Caco-2 (cell line): ENCODE results near the gene PERCC1. TPM values are rescaled to one million over a fixed set of nuclear protein-coding genes. Genes with fewer than 3 reads are reported as not detected.
"Not testable (repeated sequence)": the region's sequence is repeated elsewhere in the genome, so short reads cannot be mapped to it uniquely, and the experiment has no call there.

Experiments
- BruUV-seq: library from RNA; stranded (reverse); fragments of 400-500 nt; replicated peaks from 2 replicates; lab custom pipeline; 2021; lab: Mats Ljungman, UMichigan
- CTCF ChIA-PET: fragments of 300-600 bp; sonication (Branson Sonifier 250); formaldehyde crosslinking; loops from one replicate; lab custom pipeline; 2022; ENCODE audit warnings: antibody characterized with exemption; lab: Charles Lee
- POLR2A ChIA-PET: fragments of 300-600 bp; sonication (Branson Sonifier 250); formaldehyde crosslinking; loops from one replicate; lab custom pipeline; 2022; ENCODE audit warnings: antibody characterized with exemption; lab: Charles Lee
- DNase-seq, 2 experiments: peaks; one replicate each; pipeline versions ENCODE4 v3.0.0 to v3.0.0-alpha.2; 2020 to 2022
- H3K27me3 ChIP-seq: replicated peaks from 2 replicates; pipeline ENCODE4 v1.6.0; 2011; ENCODE audit warnings: low read length; ENCODE audit not compliant: control insufficient read depth, insufficient read depth
- H3K36me3 ChIP-seq: 2 replicates; pipeline ENCODE4 v1.5.1; 2011; ENCODE audit warnings: low read length; ENCODE audit not compliant: control insufficient read depth, insufficient read depth
- H3K4me1 ChIP-seq: fragments of 250-450 bp; sonication (Bioruptor Pico); 2 replicates; pipeline ENCODE4 v1.5.1; 2020; ENCODE audit warnings: mild to moderate bottlenecking
- H3K4me3 ChIP-seq: 2 replicates; pipeline ENCODE4 v1.5.1; 2011; ENCODE audit warnings: low read depth, mild to moderate bottlenecking, control low read depth, low read length
- H3K9me3 ChIP-seq: fragments of 250-450 bp; sonication (Bioruptor Pico); 2 replicates; pipeline ENCODE4 v1.5.1; 2020; ENCODE audit warnings: mild to moderate bottlenecking, moderate library complexity
- H3K27ac Mint-ChIP-seq: one replicate; pipeline ENCODE4 v1.8.0; 2022; ENCODE audit warnings: mixed read lengths; ENCODE audit not compliant: unreplicated experiment
- H3K27me3 Mint-ChIP-seq: one replicate; pipeline ENCODE4 v1.8.0; 2022; ENCODE audit warnings: mixed read lengths; ENCODE audit not compliant: insufficient read depth, unreplicated experiment
- H3K36me3 Mint-ChIP-seq: one replicate; pipeline ENCODE4 v1.8.0; 2022; ENCODE audit warnings: mild to moderate bottlenecking, mixed read lengths; ENCODE audit not compliant: insufficient read depth, unreplicated experiment
- H3K4me1 Mint-ChIP-seq: one replicate; pipeline ENCODE4 v1.8.0; 2022; ENCODE audit warnings: low read depth, mixed read lengths; ENCODE audit not compliant: unreplicated experiment
- H3K4me3 Mint-ChIP-seq: one replicate; pipeline ENCODE4 v1.8.0; 2022; ENCODE audit warnings: mild to moderate bottlenecking, moderate library complexity, mixed read lengths; ENCODE audit not compliant: unreplicated experiment
- H3K9me3 Mint-ChIP-seq: one replicate; pipeline ENCODE4 v1.8.0; 2022; ENCODE audit warnings: mixed read lengths; ENCODE audit not compliant: unreplicated experiment
- CTCF ChIP-seq, 2 experiments: fragments of 200-600 bp in 1 of 2; IDR thresholded peaks; 1 replicate in 1 of 2; 2 replicates in 1 of 2; pipeline versions ENCODE4 v1.5.1 to v1.8.0; 2011 to 2022; ENCODE audit warnings: antibody characterized with exemption in 1 of 2, control low read depth in 1 of 2, inconsistent platforms in 1 of 2, low read depth in 1 of 2, low read length in 1 of 2, mild to moderate bottlenecking in 1 of 2, moderate library complexity in 1 of 2; ENCODE audit not compliant: insufficient read depth in 1 of 2, severe bottlenecking in 1 of 2, unreplicated experiment in 1 of 2
- intact Hi-C: fragments of 100-400 bp; cut with micrococcal nuclease; formaldehyde crosslinking; loops from one replicate; pipeline ENCODE4 v1.10.0; 2022; ENCODE audit not compliant: unreplicated experiment
- total RNA-seq: library from RNA; stranded (reverse); gene quantifications from 2 replicates; pipeline ENCODE4 v1.2.3, GENCODE V29; 2022

Gene PERCC1
- total RNA-seq, 1 experiment from 2014 or later, result 2.1 TPM

- Mint-ChIP-seq H3K27ac (no peak overlapping the region), H3K4me3 (no peak overlapping the region), H3K36me3 (peaks cover 6% of the 10 kb centered on the region), H3K9me3 (no peaks in the 10 kb centered on the region), H3K4me1 (no peaks in the 10 kb centered on the region), H3K27me3 (no peaks in the 10 kb centered on the region)
- intact Hi-C loops, result no loop called here
- no peaks in the 10 kb centered on the region for H3K9me3 ChIP-seq
- no peaks in the 10 kb centered on the region for H3K4me1 ChIP-seq
- POLR2A ChIA-PET, result no interaction called here
- TF ChIP-seq CTCF (IDR thresholded peaks at IDR 0.05; ENCODE audit: insufficient read depth in 1 of 2, low read depth in 1 of 2, low read length in 1 of 2, severe bottlenecking in 1 of 2, unreplicated experiment in 1 of 2), result no peak
- H3K4me3 ChIP-seq, result no peak overlapping the region
- H3K27me3 ChIP-seq, result no peaks in the 10 kb centered on the region
- DNase-seq, result no peak
- CTCF ChIA-PET, result no interaction called here
- H3K36me3 ChIP-seq, result no peaks in the 10 kb centered on the region; the same call in 1 of the 2 replicates
- no TSS peak for BruUV-seq
Measured at GRCh38 chr16:1466054-1466453, 35.2 kb downstream of the PERCC1 start.

- intact Hi-C loops, result no loop called here
- no peaks in the 10 kb centered on the region for H3K9me3 Mint-ChIP-seq
- no peak overlapping the region for H3K27ac Mint-ChIP-seq
- no peaks in the 10 kb centered on the region for H3K27me3 ChIP-seq
- ChIA-PET CTCF (no interaction called here), POLR2A (no interaction called here)
- H3K36me3 ChIP-seq, result no peaks in the 10 kb centered on the region; the same call in 1 of the 2 replicates
- no peak for DNase-seq
- no peaks in the 10 kb centered on the region for H3K4me1 Mint-ChIP-seq
- H3K36me3 Mint-ChIP-seq, result peaks cover 11% of the 10 kb centered on the region
- no peaks in the 10 kb centered on the region for H3K4me1 ChIP-seq
- H3K4me3 Mint-ChIP-seq, result no peak overlapping the region
- no TSS peak for BruUV-seq
- TF ChIP-seq CTCF (IDR thresholded peaks at IDR 0.05; ENCODE audit: insufficient read depth in 1 of 2, low read depth in 1 of 2, low read length in 1 of 2, severe bottlenecking in 1 of 2, unreplicated experiment in 1 of 2), result no peak
- no peak overlapping the region for H3K4me3 ChIP-seq
- H3K9me3 ChIP-seq, result no peaks in the 10 kb centered on the region
- H3K27me3 Mint-ChIP-seq, result no peaks in the 10 kb centered on the region
Measured at GRCh38 chr16:1466968-1467521, 36.2 kb downstream of the PERCC1 start.

- no peaks in the 10 kb centered on the region for H3K4me1 Mint-ChIP-seq
- no TSS peak for BruUV-seq
Measured at GRCh38 chr16:1468426-1468810, 37.5 kb downstream of the PERCC1 start.

GRCh38 chr16:1469141-1469540, 38.3 kb downstream of the PERCC1 start:
- H3K27ac Mint-ChIP-seq, H3K4me3 Mint-ChIP-seq, H3K9me3 Mint-ChIP-seq, H3K27me3 ChIP-seq, H3K4me3 ChIP-seq, H3K4me1 Mint-ChIP-seq, POLR2A ChIA-PET, DNase-seq, H3K9me3 ChIP-seq, intact Hi-C loops, H3K36me3 Mint-ChIP-seq, BruUV-seq, H3K4me1 ChIP-seq, H3K27me3 Mint-ChIP-seq, CTCF ChIA-PET, H3K36me3 ChIP-seq: not testable (repeated sequence)

More at GRCh38 chr16:1468426-1468810, 37.5 kb downstream of the PERCC1 start:
- no peaks in the 10 kb centered on the region for H3K9me3 Mint-ChIP-seq
- no peak overlapping the region for H3K4me3 ChIP-seq
- TF ChIP-seq CTCF (IDR thresholded peaks at IDR 0.05; ENCODE audit: insufficient read depth in 1 of 2, low read depth in 1 of 2, low read length in 1 of 2, severe bottlenecking in 1 of 2, unreplicated experiment in 1 of 2), result no peak
- 0 out of 2 replicates have a peak, but pooled peaks cover under 1% of the 10 kb centered on the region for H3K4me1 ChIP-seq
- ChIA-PET POLR2A (no interaction called here), CTCF (no interaction called here)
- no peaks in the 10 kb centered on the region for H3K27me3 ChIP-seq
- DNase-seq, result no peak
- H3K36me3 Mint-ChIP-seq, result peaks cover 6% of the 10 kb centered on the region
- H3K36me3 ChIP-seq, result no peaks in the 10 kb centered on the region; the same call in 1 of the 2 replicates
- no peaks in the 10 kb centered on the region for H3K9me3 ChIP-seq
- H3K27ac Mint-ChIP-seq, result no peak overlapping the region
- H3K27me3 Mint-ChIP-seq, result no peaks in the 10 kb centered on the region
- intact Hi-C loops, result no loop called here
- H3K4me3 Mint-ChIP-seq, result no peak overlapping the region
